ENCODE data around the gene TMEM229A. TPM values are rescaled to one million over a fixed set of nuclear protein-coding genes. Genes with fewer than 3 reads are reported as not detected.
"Not testable (repeated sequence)": the region's sequence is repeated elsewhere in the genome, so short reads cannot be mapped to it uniquely, and the experiment has no call there.

The TMEM229A gene
- polyA plus RNA-seq, 1 donor from 2014 or later, result 0.31 TPM

GRCh38 chr7:124009321-124009720 lies 23.5 kb downstream of the TMEM229A start:
- Histone ChIP-seq H3K4me2 (ENCODE audit: low read length) (no peak overlapping the region), H3F3A (ENCODE audit: insufficient read depth, low read length, poor library complexity, severe bottlenecking) (no peaks in the 10 kb centered on the region), H3K36me3 (ENCODE audit: insufficient read depth, low read length) (no peaks in the 10 kb centered on the region), H3K79me2 (replicated peaks; ENCODE audit: insufficient read depth, low read length) (no peaks in the 10 kb centered on the region), H3K9ac (ENCODE audit: low read length) (no peak overlapping the region), H3K4me3 (ENCODE audit: low read length) (no peak overlapping the region), H4K20me1 (ENCODE audit: insufficient read depth) (no peaks in the 10 kb centered on the region), H2AFZ (ENCODE audit: low read depth, low read length) (no peak overlapping the region), H3K9me2 (ENCODE audit: insufficient read depth, low read length) (no peaks in the 10 kb centered on the region), H3K27ac (ENCODE audit: low read length) (no peak overlapping the region), H3K9me3 (ENCODE audit: low read length) (no peaks in the 10 kb centered on the region), H3K27me3 (ENCODE audit: insufficient read depth, low read depth, low read length) (no peaks in the 10 kb centered on the region)
- TF ChIP-seq TAF1 (IDR thresholded peaks at IDR 0.05; ENCODE audit: low read depth), result no peak
- TF ChIP-seq EZH2 (IDR thresholded peaks at IDR 0.05; ENCODE audit: borderline replicate concordance, insufficient read depth, low read length, poor library complexity, severe bottlenecking), result no peak
- TF ChIP-seq SMC3 (conservative IDR thresholded peaks at IDR 0.05; ENCODE audit: poor library complexity), result no peak
- TF ChIP-seq POLR2AphosphoS5 (IDR thresholded peaks at IDR 0.05), result no peak

GRCh38 chr7:124008296-124008695 lies 24.6 kb downstream of the TMEM229A start:
- H3K9me3 ChIP-seq (ENCODE audit: low read length); H3K36me3 ChIP-seq (ENCODE audit: insufficient read depth, low read length); H3K27me3 ChIP-seq (ENCODE audit: insufficient read depth, low read depth, low read length); H3K79me2 ChIP-seq (replicated peaks; ENCODE audit: insufficient read depth, low read length); H3K4me2 ChIP-seq (ENCODE audit: low read length); H3F3A ChIP-seq (ENCODE audit: insufficient read depth, low read length, poor library complexity, severe bottlenecking); H3K9me2 ChIP-seq (ENCODE audit: insufficient read depth, low read length); H2AFZ ChIP-seq (ENCODE audit: low read depth, low read length); H3K27ac ChIP-seq (ENCODE audit: low read length); H3K9ac ChIP-seq (ENCODE audit: low read length); H3K4me3 ChIP-seq (ENCODE audit: low read length); H4K20me1 ChIP-seq (ENCODE audit: insufficient read depth): not testable (repeated sequence)

GRCh38 chr7:123999703-124000102 lies 33.2 kb downstream of the TMEM229A start:
- H3K27me3 ChIP-seq (ENCODE audit: insufficient read depth, low read depth, low read length), result no peaks in the 10 kb centered on the region
- TF ChIP-seq CTCF (IDR thresholded peaks at IDR 0.05; ENCODE audit: poor library complexity, severe bottlenecking), result no peak
- TF ChIP-seq SMC3 (conservative IDR thresholded peaks at IDR 0.05; ENCODE audit: poor library complexity), result no peak
- no peak for TF ChIP-seq EP300 (conservative IDR thresholded peaks at IDR 0.05; ENCODE audit: poor library complexity, severe bottlenecking)
- no peak for TF ChIP-seq POLR2AphosphoS5 (IDR thresholded peaks at IDR 0.05)
- no peak for TF ChIP-seq REST (IDR thresholded peaks at IDR 0.05; ENCODE audit: borderline replicate concordance)
- TF ChIP-seq RAD21 (conservative IDR thresholded peaks at IDR 0.05), result no peak
- TF ChIP-seq TAF1 (IDR thresholded peaks at IDR 0.05; ENCODE audit: low read depth), result no peak
- no peak for TF ChIP-seq MXI1 (conservative IDR thresholded peaks at IDR 0.05; ENCODE audit: poor library complexity, severe bottlenecking)
- no peak for TF ChIP-seq EZH2 (IDR thresholded peaks at IDR 0.05; ENCODE audit: borderline replicate concordance, insufficient read depth, low read length, poor library complexity, severe bottlenecking)
- H3F3A ChIP-seq (ENCODE audit: insufficient read depth, low read length, poor library complexity, severe bottlenecking), result no peaks in the 10 kb centered on the region
- no peaks in the 10 kb centered on the region for H3K36me3 ChIP-seq (ENCODE audit: insufficient read depth, low read length)
- H3K27ac ChIP-seq (ENCODE audit: low read length), result no peak overlapping the region
- no peak overlapping the region for H3K4me3 ChIP-seq (ENCODE audit: low read length)
- H4K20me1 ChIP-seq (ENCODE audit: insufficient read depth), result no peaks in the 10 kb centered on the region
- H3K79me2 ChIP-seq (replicated peaks; ENCODE audit: insufficient read depth, low read length), result no peaks in the 10 kb centered on the region
- no peak overlapping the region for H2AFZ ChIP-seq (ENCODE audit: low read depth, low read length)
- no peaks in the 10 kb centered on the region for H3K9me2 ChIP-seq (ENCODE audit: insufficient read depth, low read length)
- peaks cover 3% of the 10 kb centered on the region for H3K9me3 ChIP-seq (ENCODE audit: low read length)
- no peak overlapping the region for H3K4me2 ChIP-seq (ENCODE audit: low read length)
- no peak overlapping the region for H3K9ac ChIP-seq (ENCODE audit: low read length)
